Measurements from ENCODE around the gene DCLK1. TPM values are rescaled to one million over a fixed set of nuclear protein-coding genes. Genes with fewer than 3 reads are reported as not detected.

The DCLK1 gene
- total RNA-seq, 2 donors from 2014 or later, result 3.8 to 3.9 TPM

DNA sequence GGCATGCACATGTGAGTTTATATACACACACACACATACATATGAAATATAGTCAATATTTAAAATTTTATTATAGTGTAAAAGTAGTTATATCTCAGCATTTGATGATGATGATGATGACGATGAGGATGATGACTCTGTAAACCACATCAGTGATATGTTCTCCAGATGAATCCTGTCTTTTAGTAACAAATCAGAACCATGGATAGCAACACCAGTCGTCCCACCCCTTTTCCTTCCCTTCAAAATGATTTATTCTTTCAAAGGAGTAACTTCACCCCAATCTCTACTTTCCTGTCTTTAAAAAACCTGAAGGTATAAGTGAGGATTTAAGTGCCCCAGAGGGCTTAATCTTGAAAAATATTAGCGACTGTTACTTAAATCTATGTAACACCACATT lies 74.1 kb downstream of the DCLK1 start:
- no peak for DNase-seq (ENCODE audit: low spot score)
- H3K4me1 ChIP-seq (replicated peaks), result no peaks in the 10 kb centered on the region
- WGBS, result 59% methylated on average over 3 of the region's 3 CpGs
- no peaks in the 10 kb centered on the region for H3K36me3 ChIP-seq
- H3K27me3 ChIP-seq (replicated peaks; ENCODE audit: insufficient read depth), result no peaks in the 10 kb centered on the region
- intact Hi-C loops (cut with DNase I), result no loop called here
- no peak overlapping the region for H3K4me3 ChIP-seq
- TF ChIP-seq POLR2A (IDR thresholded peaks at IDR 0.05), result no peak
- TF ChIP-seq, protein P1, sequence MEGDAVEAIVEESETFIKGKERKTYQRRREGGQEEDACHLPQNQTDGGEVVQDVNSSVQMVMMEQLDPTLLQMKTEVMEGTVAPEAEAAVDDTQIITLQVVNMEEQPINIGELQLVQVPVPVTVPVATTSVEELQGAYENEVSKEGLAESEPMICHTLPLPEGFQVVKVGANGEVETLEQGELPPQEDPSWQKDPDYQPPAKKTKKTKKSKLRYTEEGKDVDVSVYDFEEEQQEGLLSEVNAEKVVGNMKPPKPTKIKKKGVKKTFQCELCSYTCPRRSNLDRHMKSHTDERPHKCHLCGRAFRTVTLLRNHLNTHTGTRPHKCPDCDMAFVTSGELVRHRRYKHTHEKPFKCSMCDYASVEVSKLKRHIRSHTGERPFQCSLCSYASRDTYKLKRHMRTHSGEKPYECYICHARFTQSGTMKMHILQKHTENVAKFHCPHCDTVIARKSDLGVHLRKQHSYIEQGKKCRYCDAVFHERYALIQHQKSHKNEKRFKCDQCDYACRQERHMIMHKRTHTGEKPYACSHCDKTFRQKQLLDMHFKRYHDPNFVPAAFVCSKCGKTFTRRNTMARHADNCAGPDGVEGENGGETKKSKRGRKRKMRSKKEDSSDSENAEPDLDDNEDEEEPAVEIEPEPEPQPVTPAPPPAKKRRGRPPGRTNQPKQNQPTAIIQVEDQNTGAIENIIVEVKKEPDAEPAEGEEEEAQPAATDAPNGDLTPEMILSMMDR (IDR thresholded peaks at IDR 0.05), result no peak
- no peak for TF ChIP-seq POLR2AphosphoS5 (IDR thresholded peaks at IDR 0.05)
- H3K27ac ChIP-seq, result no peak overlapping the region
- no peaks in the 10 kb centered on the region for H3K9me3 ChIP-seq

DNA sequence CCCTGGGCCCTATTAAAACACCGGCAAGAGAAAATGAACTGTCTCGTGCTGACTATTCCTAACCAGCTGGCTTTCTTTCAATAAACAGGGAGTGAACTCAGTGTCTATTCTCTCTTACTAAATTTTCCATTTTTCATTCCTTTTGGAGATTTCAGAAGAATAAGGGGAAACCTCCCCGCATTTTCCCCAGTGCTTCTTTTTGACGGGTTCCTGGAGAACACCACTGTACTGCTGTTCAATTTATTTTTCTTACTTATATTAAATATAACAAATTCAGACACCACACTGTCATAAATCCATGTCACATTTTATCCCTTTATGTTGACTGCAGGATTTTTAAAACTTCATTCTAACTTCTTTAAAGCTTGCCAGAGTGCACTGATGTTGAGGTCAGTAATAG lies 75.8 kb downstream of the DCLK1 start:
- H3K36me3 ChIP-seq, result no peaks in the 10 kb centered on the region
- no peak overlapping the region for H3K4me3 ChIP-seq
- no peaks in the 10 kb centered on the region for H3K4me1 ChIP-seq (replicated peaks)
- H3K27ac ChIP-seq, result no peak overlapping the region
- H3K27me3 ChIP-seq (replicated peaks; ENCODE audit: insufficient read depth), result no peaks in the 10 kb centered on the region
- H3K9me3 ChIP-seq, result no peaks in the 10 kb centered on the region
- intact Hi-C loops (cut with DNase I), result no loop called here
- WGBS, result 52% methylated on average over 4 of the region's 4 CpGs
- no peak for TF ChIP-seq POLR2A (IDR thresholded peaks at IDR 0.05)
- TF ChIP-seq POLR2AphosphoS5 (IDR thresholded peaks at IDR 0.05), result no peak
- TF ChIP-seq, protein P1 (IDR thresholded peaks at IDR 0.05), result no peak
- no peak for DNase-seq (ENCODE audit: low spot score)

DNA sequence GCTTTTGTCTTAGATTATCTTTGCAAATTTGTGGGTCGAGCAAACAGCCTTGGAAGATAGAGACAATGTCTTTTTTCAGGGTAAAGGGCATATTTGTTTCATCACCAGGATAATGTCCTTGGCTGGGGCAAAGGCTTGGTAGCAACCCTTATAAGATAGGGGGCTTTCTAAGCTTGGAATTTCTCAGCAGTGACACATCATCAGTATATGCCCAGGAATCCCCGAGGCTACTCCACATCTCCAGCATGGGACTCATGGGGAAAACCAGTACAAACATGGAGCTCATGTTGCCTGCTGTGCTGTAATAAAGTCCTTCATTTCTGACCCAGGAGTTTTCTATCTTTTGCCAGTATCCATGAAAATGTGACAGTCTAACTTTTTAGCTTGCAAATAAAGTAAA lies 77.1 kb downstream of the DCLK1 start:
- no peaks in the 10 kb centered on the region for H3K27me3 ChIP-seq (replicated peaks; ENCODE audit: insufficient read depth)
- 85% methylated on average over 2 of the region's 2 CpGs for WGBS
- no peak overlapping the region for H3K4me3 ChIP-seq
- intact Hi-C loops (cut with DNase I), result no loop called here
- TF ChIP-seq POLR2AphosphoS5 (IDR thresholded peaks at IDR 0.05) (no peak), POLR2A (IDR thresholded peaks at IDR 0.05) (no peak)
- TF ChIP-seq, protein P1 (IDR thresholded peaks at IDR 0.05), result no peak
- no peaks in the 10 kb centered on the region for H3K36me3 ChIP-seq
- no peak for DNase-seq (ENCODE audit: low spot score)
- no peak overlapping the region for H3K27ac ChIP-seq
- H3K4me1 ChIP-seq (replicated peaks), result no peaks in the 10 kb centered on the region
- no peaks in the 10 kb centered on the region for H3K9me3 ChIP-seq

DNA sequence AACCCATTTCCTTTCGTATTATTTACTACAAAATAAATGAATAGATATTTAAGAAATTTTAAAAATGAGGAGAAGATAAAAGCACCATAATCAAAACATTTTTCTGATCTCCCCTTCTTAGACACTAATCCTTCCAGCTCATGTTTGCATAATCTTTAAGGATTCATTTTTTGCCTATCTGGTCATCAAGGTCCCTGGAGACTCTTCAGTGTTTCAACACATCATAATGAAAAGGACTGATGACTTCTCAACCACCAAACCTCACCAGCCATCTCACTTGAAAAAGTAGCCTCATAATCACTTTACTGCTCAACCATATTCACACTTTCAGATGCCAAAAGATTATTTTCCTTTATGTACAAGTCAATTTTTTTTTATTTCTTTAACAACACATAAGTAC lies 80.1 kb downstream of the DCLK1 start:
- TF ChIP-seq POLR2AphosphoS5 (IDR thresholded peaks at IDR 0.05), result no peak
- TF ChIP-seq, protein P1 (IDR thresholded peaks at IDR 0.05), result no peak
- intact Hi-C loops (cut with DNase I), result no loop called here
- no peaks in the 10 kb centered on the region for H3K27me3 ChIP-seq (replicated peaks; ENCODE audit: insufficient read depth)
- H3K27ac ChIP-seq, result no peak overlapping the region
- no peak overlapping the region for H3K4me3 ChIP-seq
- H3K36me3 ChIP-seq, result no peaks in the 10 kb centered on the region
- no peaks in the 10 kb centered on the region for H3K4me1 ChIP-seq (replicated peaks)
- 97% methylated on average over 1 of the region's 1 CpG for WGBS
- DNase-seq (ENCODE audit: low spot score), result no peak
- H3K9me3 ChIP-seq, result no peaks in the 10 kb centered on the region

DNA sequence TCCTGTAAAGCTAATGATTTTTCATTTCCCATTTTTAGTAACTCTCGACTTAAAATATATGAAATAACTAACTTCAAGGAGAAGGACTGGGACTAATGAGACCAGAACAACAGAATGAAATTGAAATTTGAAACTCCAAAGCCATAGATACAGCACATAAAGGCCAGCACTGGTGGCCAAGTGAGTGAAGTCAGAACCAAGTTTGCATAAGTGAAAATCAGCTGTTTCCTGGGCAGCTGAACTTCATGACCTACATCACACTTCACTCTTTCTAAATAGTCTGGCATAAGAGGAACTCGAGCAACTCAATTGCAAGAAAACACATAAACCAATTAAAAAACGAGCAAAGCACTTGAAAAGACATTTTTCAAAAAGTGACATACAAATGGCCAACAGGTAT lies 84.5 kb downstream of the DCLK1 start:
- intact Hi-C loops (cut with DNase I), result no loop called here
- no peak for DNase-seq (ENCODE audit: low spot score)
- TF ChIP-seq POLR2A (IDR thresholded peaks at IDR 0.05) (no peak), POLR2AphosphoS5 (IDR thresholded peaks at IDR 0.05) (no peak)
- TF ChIP-seq, protein P1 (IDR thresholded peaks at IDR 0.05), result no peak
- Histone ChIP-seq H3K27ac (no peak overlapping the region), H3K27me3 (replicated peaks; ENCODE audit: insufficient read depth) (no peaks in the 10 kb centered on the region), H3K4me3 (no peak overlapping the region), H3K36me3 (no peaks in the 10 kb centered on the region), H3K4me1 (replicated peaks) (no peaks in the 10 kb centered on the region), H3K9me3 (no peaks in the 10 kb centered on the region)
- 86% methylated on average over 3 of the region's 3 CpGs for WGBS

Data from prostate gland (tissue), 2 donors.